Measurements from ENCODE around the gene DPP8. TPM values are rescaled to one million over a fixed set of nuclear protein-coding genes. Genes with fewer than 3 reads are reported as not detected.
"Not testable (repeated sequence)": the region's sequence is repeated elsewhere in the genome, so short reads cannot be mapped to it uniquely, and the experiment has no call there.

DPP8 gene
- polyA plus RNA-seq, 1 experiment = 29.9 TPM

DNA sequence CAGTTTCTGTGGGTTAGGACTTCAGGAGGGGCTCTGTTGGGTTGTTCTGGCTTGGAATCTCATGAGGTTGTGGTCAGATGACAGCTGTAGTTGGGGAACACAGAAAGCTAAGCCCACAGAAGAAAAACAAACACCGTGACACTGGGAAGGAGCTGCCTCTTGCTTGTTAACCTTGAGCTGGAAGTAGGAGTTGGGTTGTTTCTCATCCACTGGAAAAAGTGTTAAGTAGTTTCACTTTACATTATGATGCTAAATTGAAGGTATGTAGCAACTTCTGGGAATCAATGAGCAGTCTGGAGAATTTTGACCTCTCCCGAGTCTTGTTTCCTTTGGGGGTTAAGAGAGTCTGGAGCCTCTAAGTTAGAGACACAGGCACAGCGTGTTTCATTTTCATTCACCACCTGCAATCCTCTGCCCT is 33.2 kb upstream of the DPP8 start:
- H3K9me3 ChIP-seq (ENCODE audit: control insufficient read depth, insufficient read depth, low read length) = no peaks in the 10 kb centered on the region
- peak; percentile 45 for DNase-seq (ENCODE audit: low read depth, low spot score)
- TF ChIP-seq, protein P1, sequence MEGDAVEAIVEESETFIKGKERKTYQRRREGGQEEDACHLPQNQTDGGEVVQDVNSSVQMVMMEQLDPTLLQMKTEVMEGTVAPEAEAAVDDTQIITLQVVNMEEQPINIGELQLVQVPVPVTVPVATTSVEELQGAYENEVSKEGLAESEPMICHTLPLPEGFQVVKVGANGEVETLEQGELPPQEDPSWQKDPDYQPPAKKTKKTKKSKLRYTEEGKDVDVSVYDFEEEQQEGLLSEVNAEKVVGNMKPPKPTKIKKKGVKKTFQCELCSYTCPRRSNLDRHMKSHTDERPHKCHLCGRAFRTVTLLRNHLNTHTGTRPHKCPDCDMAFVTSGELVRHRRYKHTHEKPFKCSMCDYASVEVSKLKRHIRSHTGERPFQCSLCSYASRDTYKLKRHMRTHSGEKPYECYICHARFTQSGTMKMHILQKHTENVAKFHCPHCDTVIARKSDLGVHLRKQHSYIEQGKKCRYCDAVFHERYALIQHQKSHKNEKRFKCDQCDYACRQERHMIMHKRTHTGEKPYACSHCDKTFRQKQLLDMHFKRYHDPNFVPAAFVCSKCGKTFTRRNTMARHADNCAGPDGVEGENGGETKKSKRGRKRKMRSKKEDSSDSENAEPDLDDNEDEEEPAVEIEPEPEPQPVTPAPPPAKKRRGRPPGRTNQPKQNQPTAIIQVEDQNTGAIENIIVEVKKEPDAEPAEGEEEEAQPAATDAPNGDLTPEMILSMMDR (IDR thresholded peaks at IDR 0.05; ENCODE audit: low read depth, low read length) = no peak
- H3K27ac ChIP-seq (ENCODE audit: low read depth, low read length) = no peak overlapping the region
- ChIA-PET POLR2A (interaction anchor here (1.2 kb wide), 1 partner anchor 20 kb away, joined by 3 read pairs; no protein-coding TSS in a partner anchor), CTCF (interaction anchor here (0.5 to 1.2 kb wide), 2 partner anchors 60 to 61 kb away, joined by 4 to 5 read pairs; no protein-coding TSS in a partner anchor)
- no peaks in the 10 kb centered on the region for H3K27me3 ChIP-seq (ENCODE audit: control insufficient read depth, insufficient read depth, low read length)
- no peak overlapping the region for H3K4me3 ChIP-seq (ENCODE audit: low read depth, low read length)

DNA sequence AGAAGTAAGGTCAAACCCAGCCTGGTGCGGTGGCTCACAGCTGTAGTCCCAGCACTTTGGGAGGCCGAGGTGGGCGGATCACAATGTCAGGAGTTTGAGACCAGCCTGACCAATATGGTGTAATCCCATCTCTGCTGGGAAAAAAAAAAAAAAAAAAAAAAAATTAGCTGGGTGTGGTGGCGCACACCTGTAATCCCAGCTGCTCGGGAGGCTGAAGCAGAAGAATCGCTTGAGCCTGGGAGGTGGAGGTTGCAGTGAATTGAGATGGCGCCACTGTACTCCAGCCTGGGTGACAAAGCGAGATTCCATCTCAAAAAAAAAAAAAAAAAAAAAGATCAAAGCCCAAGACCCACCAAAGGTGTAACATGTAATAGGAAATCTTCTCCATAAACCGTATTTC is 31.8 kb upstream of the DPP8 start:
- H3K4me3 ChIP-seq (ENCODE audit: low read depth, low read length); H3K27me3 ChIP-seq (ENCODE audit: control insufficient read depth, insufficient read depth, low read length); H3K27ac ChIP-seq (ENCODE audit: low read depth, low read length); DNase-seq (ENCODE audit: low read depth, low spot score); POLR2A ChIA-PET; H3K9me3 ChIP-seq (ENCODE audit: control insufficient read depth, insufficient read depth, low read length): not testable (repeated sequence)
- CTCF ChIA-PET = interaction anchor here (0.7 kb wide), 1 partner anchor 14 kb away, joined by 7 read pairs; no protein-coding TSS in a partner anchor

DNA sequence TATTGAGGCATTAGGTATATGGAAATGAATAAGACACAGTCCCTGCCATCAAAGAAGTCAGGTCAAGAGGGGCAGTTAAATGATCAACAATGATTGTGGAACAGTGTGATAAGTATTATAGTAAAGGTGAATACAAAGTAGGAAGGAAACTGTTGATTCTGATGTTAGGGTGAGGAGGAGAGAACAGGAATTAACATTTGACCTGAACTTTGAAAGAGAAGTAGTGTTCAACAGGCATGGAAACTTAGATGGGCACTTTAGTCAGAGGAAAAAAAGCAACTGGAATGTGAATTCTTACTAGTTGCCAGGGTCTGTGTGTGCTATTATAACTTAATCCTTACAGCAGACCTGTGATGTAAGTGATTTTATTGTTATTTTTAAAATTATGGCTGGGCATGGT is 30.4 kb upstream of the DPP8 start:
- ChIA-PET POLR2A (no interaction called here), CTCF (no interaction called here)
- TF ChIP-seq, protein P1 (IDR thresholded peaks at IDR 0.05; ENCODE audit: low read depth, low read length) = no peak
- DNase-seq (ENCODE audit: low read depth, low spot score) = no peak
- H3K9me3 ChIP-seq (ENCODE audit: control insufficient read depth, insufficient read depth, low read length) = no peaks in the 10 kb centered on the region
- no peak overlapping the region for H3K4me3 ChIP-seq (ENCODE audit: low read depth, low read length)
- H3K27me3 ChIP-seq (ENCODE audit: control insufficient read depth, insufficient read depth, low read length) = no peaks in the 10 kb centered on the region
- H3K27ac ChIP-seq (ENCODE audit: low read depth, low read length) = no peak overlapping the region

DNA sequence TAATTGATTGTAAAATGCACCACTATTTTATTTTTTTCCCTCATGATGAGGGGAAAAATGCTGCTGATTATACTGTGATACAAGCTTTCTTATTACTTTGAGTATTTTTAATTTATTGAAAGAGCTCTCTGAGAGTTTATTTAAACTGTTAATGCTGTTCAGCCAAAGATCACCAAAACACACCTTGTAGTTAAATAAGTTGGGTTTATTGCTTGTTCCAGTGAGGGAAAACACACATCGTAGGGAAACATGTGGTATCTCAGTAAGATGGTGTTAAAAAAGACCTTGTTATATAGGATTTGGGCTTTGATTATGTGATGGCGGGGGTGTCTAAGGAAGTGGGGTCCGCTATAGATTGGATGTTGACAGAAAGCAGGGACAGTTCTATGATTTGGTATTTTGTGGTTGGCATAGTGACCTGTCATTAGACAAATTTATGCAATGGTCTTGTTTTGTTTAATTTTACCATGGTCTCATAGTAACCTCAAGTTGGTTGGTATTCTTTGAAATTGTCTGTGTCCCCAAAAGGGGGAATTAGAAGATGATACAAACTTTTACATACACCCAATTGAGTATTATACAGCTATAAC is 23.8 kb upstream of the DPP8 start:
- Histone ChIP-seq H3K27me3 (ENCODE audit: control insufficient read depth, insufficient read depth, low read length) (no peaks in the 10 kb centered on the region), H3K9me3 (ENCODE audit: control insufficient read depth, insufficient read depth, low read length) (no peaks in the 10 kb centered on the region), H3K4me3 (ENCODE audit: low read depth, low read length) (no peak overlapping the region), H3K27ac (ENCODE audit: low read depth, low read length) (no peak overlapping the region)
- CTCF ChIA-PET = no interaction called here
- POLR2A ChIA-PET = no interaction called here
- TF ChIP-seq, protein P1 (IDR thresholded peaks at IDR 0.05; ENCODE audit: low read depth, low read length) = no peak
- no peak for DNase-seq (ENCODE audit: low read depth, low spot score)

DNA sequence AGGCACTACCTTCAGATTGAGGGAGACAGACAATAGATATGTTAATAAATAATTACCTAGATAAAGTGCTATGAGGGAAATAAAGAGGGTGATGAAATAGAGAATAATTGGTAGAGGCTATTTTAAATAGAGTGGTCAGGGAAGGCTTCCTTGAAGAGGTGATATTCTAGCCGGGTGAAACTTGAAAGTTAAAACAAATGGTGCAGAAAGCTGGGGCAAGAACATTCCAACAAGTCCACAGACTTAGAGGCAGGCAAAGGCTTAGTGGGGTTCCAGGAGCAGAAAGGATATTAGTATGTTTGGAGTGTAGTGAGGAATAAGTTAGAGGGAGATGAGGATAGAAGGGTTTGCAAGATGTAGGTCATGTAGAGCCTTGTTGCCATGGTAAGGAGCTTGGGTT is 22.8 kb upstream of the DPP8 start:
- ChIA-PET POLR2A (no interaction called here), CTCF (interaction anchor here (0.9 kb wide), 1 partner anchor 22 kb away, joined by 4 read pairs; no protein-coding TSS in a partner anchor)
- TF ChIP-seq, protein P1 (IDR thresholded peaks at IDR 0.05; ENCODE audit: low read depth, low read length) = no peak

More for the DNA sequence above, 22.8 kb upstream of the DPP8 start:
- DNase-seq (ENCODE audit: low read depth, low spot score) = no peak
- no peak overlapping the region for H3K4me3 ChIP-seq (ENCODE audit: low read depth, low read length)
- H3K27ac ChIP-seq (ENCODE audit: low read depth, low read length) = no peak overlapping the region
- no peaks in the 10 kb centered on the region for H3K9me3 ChIP-seq (ENCODE audit: control insufficient read depth, insufficient read depth, low read length)
- H3K27me3 ChIP-seq (ENCODE audit: control insufficient read depth, insufficient read depth, low read length) = no peaks in the 10 kb centered on the region

Data from AG04450 (cell line).